Measurements from ENCODE around the gene CYP4F3.

- TF ChIP-seq CTCF (conservative IDR thresholded peaks at IDR 0.05; ENCODE audit: low read length) (no peak), EZH2phosphoT487 (IDR thresholded peaks at IDR 0.05; ENCODE audit: borderline replicate concordance, low read depth, low read length) (no peak)
These were observed 3.5 kb downstream of the CYP4F3 start for GRCh38 chr19:15644066-15644741.

Measured in OCI-LY7 (cell line).